GM12878 (cell line): ENCODE data around the gene SPOCK1. TPM values are rescaled to one million over a fixed set of nuclear protein-coding genes. Genes with fewer than 3 reads are reported as not detected.

ENCODE experiments used
- ATAC-seq: fragments of 200-7000 bp; cut with Tn5 transposase; 3 replicates; pipeline ENCODE4 v1.9.1; 2020; ENCODE audit warnings: mild to moderate bottlenecking, moderate library complexity
- BruUV-seq: library from RNA; stranded (reverse); fragments of 400-500 nt; replicated peaks from 2 replicates; lab custom pipeline; 2021; lab: Mats Ljungman, UMichigan
- CTCF ChIA-PET: fragments of 300-600 bp; sonication (Branson Sonifier 250); formaldehyde crosslinking; extraction: SDS; loops from one replicate; lab custom pipeline; 2021; ENCODE audit warnings: inconsistent platforms; lab: Yijun Ruan, JAX
- POLR2A ChIA-PET: fragments of 350-600 bp; formaldehyde crosslinking; extraction: SDS; loops from one replicate; lab custom pipeline; 2021; ENCODE audit warnings: inconsistent platforms; lab: Charles Lee
- RAD21 ChIA-PET: fragments of 300-600 bp; sonication (Branson Sonifier 250); formaldehyde crosslinking; loops from one replicate; lab custom pipeline; 2023; ENCODE audit warnings: antibody characterized with exemption; ENCODE audit not compliant: unreplicated experiment; lab: Charles Lee
- SMC1A ChIA-PET: fragments of 300-600 bp; sonication (Branson Sonifier 250); formaldehyde crosslinking; loops from one replicate; lab custom pipeline; 2023; ENCODE audit not compliant: unreplicated experiment, uncharacterized antibody; lab: Charles Lee
- DNase-seq: peaks from one replicate; pipeline ENCODE4 v3.0.0-alpha.2; 2011; ENCODE audit warnings: low read depth, low spot score
- FAIRE-seq: peaks from 3 replicates; lab custom pipeline; 2011; peaks lifted over from hg19 to GRCh38; lab: Jason Lieb, UNC
- H2AFZ ChIP-seq: 2 replicates; pipeline ENCODE4 v1.6.0; 2011; ENCODE audit warnings: low read depth, low read length, control low read depth; ENCODE audit not compliant: control insufficient read depth
- H3K27ac ChIP-seq: 2 replicates; pipeline ENCODE4 v1.5.1; 2011; ENCODE audit warnings: control low read depth; ENCODE audit not compliant: control insufficient read depth, insufficient read depth
- H3K27me3 ChIP-seq, 2 experiments: replicated peaks in 1 of 2; 2 replicates each; pipeline versions ENCODE4 v1.6.0 to v1.6.1; 2011; ENCODE audit warnings: low read length in 1 of 2; ENCODE audit not compliant: control insufficient read depth in 2 of 2, insufficient read depth in 2 of 2
- H3K36me3 ChIP-seq, 2 experiments: 2 replicates each; pipeline ENCODE4 v1.5.1; 2011; ENCODE audit warnings: low read length in 1 of 2; ENCODE audit not compliant: control insufficient read depth in 2 of 2, insufficient read depth in 2 of 2
- H3K4me1 ChIP-seq: 2 replicates; pipeline ENCODE4 v1.6.1; 2011; ENCODE audit warnings: mild to moderate bottlenecking, low read length, moderate library complexity, mixed read lengths; ENCODE audit not compliant: control insufficient read depth, insufficient read depth
- H3K4me2 ChIP-seq: 2 replicates; pipeline ENCODE4 v1.6.0; 2011; ENCODE audit warnings: control low read depth; ENCODE audit not compliant: control insufficient read depth, insufficient read depth
- H3K4me3 ChIP-seq: fragments of 200-600 bp; sonication (generic); 2 replicates; pipeline ENCODE4 v1.5.1; 2016
- H3K79me2 ChIP-seq: 2 replicates; pipeline ENCODE4 v1.6.0; 2011; ENCODE audit warnings: low read length; ENCODE audit not compliant: control insufficient read depth, insufficient read depth
- H3K9ac ChIP-seq: 2 replicates; pipeline ENCODE4 v1.8.0; 2011; ENCODE audit warnings: low read length, control low read depth, mixed read lengths; ENCODE audit not compliant: control insufficient read depth, insufficient read depth
- H3K9me3 ChIP-seq: replicated peaks from 3 replicates; pipeline ENCODE4 v1.5.1; 2011; ENCODE audit warnings: mild to moderate bottlenecking, low read length; ENCODE audit not compliant: control insufficient read depth, insufficient read depth
- H4K20me1 ChIP-seq: 2 replicates; pipeline ENCODE4 v1.6.0; 2011; ENCODE audit not compliant: control insufficient read depth, insufficient read depth
- EGR1 ChIP-seq, 2 experiments: IDR thresholded peaks; 1 replicate in 1 of 2; 2 replicates in 1 of 2; pipeline ENCODE4 v1.6.1; 2011 to 2012; ENCODE audit warnings: low read depth in 2 of 2, low read length in 2 of 2, borderline replicate concordance in 1 of 2, mild to moderate bottlenecking in 1 of 2, moderate library complexity in 1 of 2
- EP300 ChIP-seq, 2 experiments: fragments of 150-350 bp in 1 of 2; IDR thresholded peaks; 2 replicates each; pipeline ENCODE4 v1.6.1; 2011 to 2012; ENCODE audit warnings: low read depth in 2 of 2, low read length in 2 of 2, borderline replicate concordance in 1 of 2, improper control_type of control experiment in 1 of 2, inconsistent platforms in 1 of 2; ENCODE audit not compliant: control insufficient read depth in 1 of 2
- EZH2 ChIP-seq: IDR thresholded peaks from 2 replicates; pipeline ENCODE4 v1.6.1; 2012; ENCODE audit warnings: low read depth, mild to moderate bottlenecking, control low read depth, inconsistent platforms, low read length, borderline replicate concordance; ENCODE audit not compliant: control insufficient read depth
- FOXK2 ChIP-seq: fragments of 450-650 bp; IDR thresholded peaks from 2 replicates; pipeline ENCODE4 v1.6.1; 2017; ENCODE audit warnings: mild to moderate bottlenecking, moderate library complexity
- JUNB ChIP-seq: IDR thresholded peaks from 2 replicates; pipeline ENCODE4 v1.6.1; 2016; ENCODE audit warnings: antibody characterized with exemption, mild to moderate bottlenecking
- KLF5 ChIP-seq: fragments of 450-650 bp; IDR thresholded peaks from 2 replicates; pipeline ENCODE4 v1.6.1; 2014; ENCODE audit warnings: mild to moderate bottlenecking; ENCODE audit not compliant: partially characterized antibody
- MTA2 ChIP-seq: fragments of 450-650 bp; IDR thresholded peaks from 2 replicates; pipeline ENCODE4 v1.6.1; 2016; ENCODE audit warnings: low read depth, mild to moderate bottlenecking, moderate library complexity
- MYC ChIP-seq: IDR thresholded peaks from 2 replicates; pipeline ENCODE4 v1.6.1; 2011; ENCODE audit warnings: mild to moderate bottlenecking, low read length, moderate library complexity, inconsistent platforms; ENCODE audit not compliant: insufficient read depth, insufficient replicate concordance, insufficient read length, severe bottlenecking
- ZNF384 ChIP-seq: IDR thresholded peaks from 2 replicates; pipeline ENCODE4 v1.6.1; 2012; ENCODE audit warnings: low read depth, mild to moderate bottlenecking, low read length, improper control_type of control experiment, borderline replicate concordance
- WGBS: methylation state at CpG from one replicate; pipeline ENCODE4 v1.1.6; 2016; ENCODE audit warnings: low lambda C conversion rate; ENCODE audit not compliant: insufficient replicate concordance, insufficient coverage; ENCODE audit errors: missing lambda C conversion rate; 5-methylcytosine and 5-hydroxymethylcytosine counted together
- in situ Hi-C: fragments of 300-500 bp; cut with MboI; formaldehyde crosslinking; loops from 9 replicates; pipeline ENCODE4 v1.14.3; 2018; ENCODE audit warnings: mixed read lengths
- intact Hi-C: fragments of 100-400 bp; cut with micrococcal nuclease; formaldehyde crosslinking; loops from one replicate; pipeline ENCODE4 v1.14.2; 2022; ENCODE audit not compliant: unreplicated experiment
- polyA plus RNA-seq, 11 experiments: library from polyadenylated mRNA; depleted of rRNA in 4 of 11; unstranded in 6 of 11; stranded (reverse) in 5 of 11; fragments of >200 nt; fragmentation: Nextera tagmentation in 4 of 11; fragmentation: Illumina TruSeq in 1 of 11; extraction: Ambion mirVana in 4 of 11; extraction: Trizol in 1 of 11; gene quantifications; 1 replicate in 1 of 11; 2 replicates in 10 of 11; pipeline versions ENCODE4 v1.2.1 to v1.2.3, GENCODE V29; 2011 to 2016; ENCODE audit warnings: inconsistent platforms in 2 of 11, missing spikeins in 2 of 11, low read depth in 1 of 11
- total RNA-seq, 4 experiments: library from RNA; depleted of rRNA in 3 of 4; stranded (reverse); fragments of >200 nt in 3 of 4; fragmentation: Illumina TruSeq in 1 of 4; extraction: Trizol in 1 of 4; gene quantifications; 2 replicates each; pipeline versions ENCODE4 v1.2.1 to v1.2.3, GENCODE V29; 2013 to 2021
- TF ChIP-seq, protein P1 (sequence below): IDR thresholded peaks from 2 replicates; pipeline ENCODE4 v1.6.1; 2011; ENCODE audit warnings: low read depth, low read length, improper control_type of control experiment, borderline replicate concordance
- TF ChIP-seq, protein P2 (sequence below): IDR thresholded peaks from 2 replicates; pipeline ENCODE4 v1.6.1; 2011; ENCODE audit warnings: borderline replicate concordance, low read depth, mild to moderate bottlenecking, moderate library complexity, low read length; ENCODE audit not compliant: insufficient read depth, poor library complexity, severe bottlenecking

Gene SPOCK1
- total and polyA plus RNA-seq, 10 of the 15 experiments (the other 5 are each of a cell fraction or from before 2014, with no cell fraction given) = 0.06 to 0.68 (median 0.25) TPM; not detected in 3

DNA sequence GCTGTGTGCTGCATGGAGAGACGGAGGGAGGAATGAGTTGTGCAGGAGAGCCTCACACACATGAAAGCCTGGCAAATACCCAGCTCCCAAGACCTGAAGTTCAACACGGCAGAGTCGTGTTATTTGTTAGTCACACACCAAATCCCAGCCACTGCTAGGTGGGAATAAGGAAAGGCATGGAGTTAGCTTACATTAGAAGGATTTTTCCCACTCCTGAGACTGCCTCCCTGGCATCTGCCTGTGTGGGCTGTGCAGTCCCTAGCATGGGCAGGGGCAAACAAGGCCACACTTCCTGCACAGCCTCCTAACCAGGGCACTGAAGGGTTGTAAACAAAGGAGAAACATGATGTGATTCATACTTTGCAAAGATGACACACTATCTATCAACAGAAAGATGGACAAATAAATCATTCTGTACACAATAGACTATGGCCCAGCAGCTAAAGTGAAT, 306.8 kb downstream of the SPOCK1 start (continued):
- TF ChIP-seq MYC (no peak), KLF5 (no peak), EGR1 (IDR thresholded peaks at IDR 0.05; ENCODE audit: borderline replicate concordance in 1 of 2, low read depth in 2 of 2, low read length in 2 of 2) (no peak), FOXK2 (no peak)

DNA sequence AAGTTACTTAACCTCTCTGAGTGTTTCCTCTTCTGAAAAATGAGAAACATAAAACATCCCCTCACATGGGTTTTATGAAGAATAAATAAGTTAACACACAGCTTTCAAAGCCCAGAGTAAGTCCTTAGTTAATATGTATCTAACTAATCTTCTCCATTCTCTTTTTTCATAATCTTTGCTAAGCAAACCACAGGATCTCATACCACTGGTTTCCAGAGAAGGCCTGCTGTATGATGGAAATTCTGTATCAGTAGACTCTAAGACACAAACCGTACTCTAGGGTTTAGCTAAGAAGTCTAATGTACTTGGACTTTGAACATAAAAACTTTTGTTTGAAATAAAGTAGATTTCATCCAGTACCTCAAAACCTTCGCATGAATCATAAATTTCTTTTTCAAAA, 307.9 kb downstream of the SPOCK1 start:
- no peak for FAIRE-seq
- H3K9me3 ChIP-seq = no peaks in the 10 kb centered on the region
- SMC1A ChIA-PET = no interaction called here
- peaks cover 0 to 3% of the 10 kb centered on the region in 2 experiments; a peak in 2 of 4 replicates for H3K27me3 ChIP-seq
- POLR2A ChIA-PET = no interaction called here
- H3K79me2 ChIP-seq = no peaks in the 10 kb centered on the region
- no peak overlapping the region for H3K4me3 ChIP-seq
- in situ Hi-C loops (no loop called here), intact Hi-C loops (no loop called here)
- TF ChIP-seq, protein P1, sequence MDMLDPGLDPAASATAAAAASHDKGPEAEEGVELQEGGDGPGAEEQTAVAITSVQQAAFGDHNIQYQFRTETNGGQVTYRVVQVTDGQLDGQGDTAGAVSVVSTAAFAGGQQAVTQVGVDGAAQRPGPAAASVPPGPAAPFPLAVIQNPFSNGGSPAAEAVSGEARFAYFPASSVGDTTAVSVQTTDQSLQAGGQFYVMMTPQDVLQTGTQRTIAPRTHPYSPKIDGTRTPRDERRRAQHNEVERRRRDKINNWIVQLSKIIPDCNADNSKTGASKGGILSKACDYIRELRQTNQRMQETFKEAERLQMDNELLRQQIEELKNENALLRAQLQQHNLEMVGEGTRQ = no peak
- no peak for TF ChIP-seq EP300 (IDR thresholded peaks at IDR 0.05; ENCODE audit: borderline replicate concordance in 1 of 2, control insufficient read depth in 1 of 2, low read depth in 2 of 2, low read length in 2 of 2)
- TF ChIP-seq, protein P2, sequence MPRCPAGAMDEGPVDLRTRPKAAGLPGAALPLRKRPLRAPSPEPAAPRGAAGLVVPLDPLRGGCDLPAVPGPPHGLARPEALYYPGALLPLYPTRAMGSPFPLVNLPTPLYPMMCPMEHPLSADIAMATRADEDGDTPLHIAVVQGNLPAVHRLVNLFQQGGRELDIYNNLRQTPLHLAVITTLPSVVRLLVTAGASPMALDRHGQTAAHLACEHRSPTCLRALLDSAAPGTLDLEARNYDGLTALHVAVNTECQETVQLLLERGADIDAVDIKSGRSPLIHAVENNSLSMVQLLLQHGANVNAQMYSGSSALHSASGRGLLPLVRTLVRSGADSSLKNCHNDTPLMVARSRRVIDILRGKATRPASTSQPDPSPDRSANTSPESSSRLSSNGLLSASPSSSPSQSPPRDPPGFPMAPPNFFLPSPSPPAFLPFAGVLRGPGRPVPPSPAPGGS = no peak
- no peak for TF ChIP-seq EZH2
- TF ChIP-seq MTA2 = no peak
- TF ChIP-seq ZNF384 = no peak
- TF ChIP-seq JUNB = no peak
- no peak overlapping the region for H2AFZ ChIP-seq
- H3K4me2 ChIP-seq = no peak overlapping the region
- H3K9ac ChIP-seq = no peak overlapping the region
- 28% methylated on average over 2 of the region's 2 CpGs for WGBS
- no peak for ATAC-seq
- CTCF ChIA-PET = no interaction called here
- RAD21 ChIA-PET = no interaction called here
- no peaks in the 10 kb centered on the region for H3K36me3 ChIP-seq
- no peaks in the 10 kb centered on the region for H4K20me1 ChIP-seq
- no peak for DNase-seq
- H3K27ac ChIP-seq = no peak overlapping the region
- H3K4me1 ChIP-seq = no peaks in the 10 kb centered on the region
- no TSS peak for BruUV-seq
